GM12873 (cell line): Measurements from ENCODE around the gene NLRP4.

Experiments used
- CTCF ChIP-seq: IDR thresholded peaks from 2 replicates; pipeline ENCODE4 v1.5.1; 2012; ENCODE audit warnings: low read depth, mild to moderate bottlenecking, moderate library complexity, low read length, control low read depth; ENCODE audit not compliant: insufficient read depth; ENCODE audit errors: missing control alignments

The NLRP4 gene

GRCh38 chr19:55857149-55857548 lies 20.8 kb downstream of the NLRP4 start:
- no peak for TF ChIP-seq CTCF

DNA sequence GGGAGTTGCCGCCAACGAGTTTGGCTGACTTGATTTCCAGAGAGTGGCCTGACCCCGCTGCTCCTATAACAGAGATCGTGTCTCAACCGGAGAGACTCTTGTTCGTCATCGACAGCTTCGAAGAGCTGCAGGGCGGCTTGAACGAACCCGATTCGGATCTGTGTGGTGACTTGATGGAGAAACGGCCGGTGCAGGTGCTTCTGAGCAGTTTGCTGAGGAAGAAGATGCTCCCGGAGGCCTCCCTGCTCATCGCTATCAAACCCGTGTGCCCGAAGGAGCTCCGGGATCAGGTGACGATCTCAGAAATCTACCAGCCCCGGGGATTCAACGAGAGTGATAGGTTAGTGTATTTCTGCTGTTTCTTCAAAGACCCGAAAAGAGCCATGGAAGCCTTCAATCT lies 21.6 kb downstream of the NLRP4 start:
- no peak for TF ChIP-seq CTCF

- TF ChIP-seq CTCF = no peak
These were observed 22.1 kb downstream of the NLRP4 start for GRCh38 chr19:55858401-55858800.

DNA sequence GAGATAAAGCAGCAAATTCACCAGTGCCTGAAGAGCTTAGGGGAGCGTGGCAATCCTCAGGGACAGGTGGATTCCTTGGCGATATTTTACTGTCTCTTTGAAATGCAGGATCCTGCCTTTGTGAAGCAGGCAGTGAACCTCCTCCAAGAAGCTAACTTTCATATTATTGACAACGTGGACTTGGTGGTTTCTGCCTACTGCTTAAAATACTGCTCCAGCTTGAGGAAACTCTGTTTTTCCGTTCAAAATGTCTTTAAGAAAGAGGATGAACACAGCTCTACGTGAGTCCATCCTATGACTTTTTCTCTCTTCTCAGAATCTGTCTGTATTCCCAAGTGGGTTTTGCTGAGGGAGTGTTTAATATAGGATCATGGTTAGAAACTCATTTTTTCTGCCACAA lies 22.6 kb downstream of the NLRP4 start:
- no peak for TF ChIP-seq CTCF

GRCh38 chr19:55866521-55866920 lies 30.2 kb downstream of the NLRP4 start:
- no peak for TF ChIP-seq CTCF

DNA sequence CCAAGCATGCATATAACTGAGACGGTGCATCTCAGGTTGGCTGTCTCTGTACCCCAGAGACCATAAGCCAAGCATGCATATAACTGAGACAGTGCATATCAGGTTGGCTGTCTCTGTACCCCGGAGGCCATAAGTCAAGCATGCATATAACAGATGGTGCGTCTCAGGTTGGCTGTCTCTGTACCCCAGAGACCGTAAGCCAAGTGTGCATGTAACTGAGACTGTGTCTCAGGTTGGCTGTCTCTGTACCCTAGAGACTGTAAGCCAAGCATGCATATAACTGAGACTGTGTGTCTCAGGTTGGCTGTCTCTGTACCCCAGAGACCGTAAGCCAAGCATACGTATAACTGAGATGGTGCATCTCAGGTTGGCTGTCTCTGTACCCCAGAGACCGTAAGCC lies 30.8 kb downstream of the NLRP4 start:
- TF ChIP-seq CTCF = no peak

DNA sequence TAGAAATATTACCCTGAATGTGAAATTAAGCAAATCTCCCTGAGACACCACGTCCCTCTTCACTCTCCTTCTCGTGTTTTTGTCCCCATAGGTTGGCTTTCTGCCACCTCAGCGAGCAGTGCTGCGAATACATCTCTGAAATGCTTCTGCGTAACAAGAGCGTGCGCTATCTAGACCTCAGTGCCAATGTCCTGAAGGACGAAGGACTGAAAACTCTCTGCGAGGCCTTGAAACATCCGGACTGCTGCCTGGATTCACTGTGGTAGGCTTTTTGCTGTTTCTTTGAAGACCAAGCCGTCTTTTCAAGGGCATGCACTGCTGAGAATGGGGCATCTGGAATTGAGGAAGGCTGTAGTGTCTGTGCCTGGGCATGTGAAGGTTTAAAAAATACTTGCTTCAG lies 34.4 kb downstream of the NLRP4 start:
- TF ChIP-seq CTCF = no peak

DNA sequence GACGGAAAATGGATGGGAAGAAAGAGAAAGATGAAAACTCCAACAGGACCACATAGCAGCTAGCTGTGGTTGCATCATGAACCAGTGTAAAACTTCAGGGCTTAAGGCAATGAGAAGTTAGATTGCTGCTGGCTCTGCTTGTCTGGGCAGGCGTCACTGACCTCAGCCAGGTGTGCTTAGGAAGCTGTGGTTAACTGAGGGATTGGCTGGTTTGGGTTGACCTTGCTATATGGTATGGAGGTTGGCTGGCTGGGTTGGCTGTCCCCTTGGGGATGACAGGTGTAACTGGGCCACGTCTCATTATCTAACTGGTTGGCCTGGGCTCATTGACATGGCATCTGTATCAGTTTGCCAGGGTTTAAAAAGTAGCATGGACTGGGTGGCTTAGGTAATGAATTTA lies 40.9 kb downstream of the NLRP4 start:
- TF ChIP-seq CTCF = no peak
